CD4-positive, alpha-beta T cell treated with Interleukin-4 for 4 hours (primary cell): Measurements from ENCODE around the gene ZNF581.

ENCODE experiments used
- DNase-seq: peaks from one replicate; pipeline ENCODE4 v3.0.0-alpha.2; 2020

Gene ZNF581

DNA sequence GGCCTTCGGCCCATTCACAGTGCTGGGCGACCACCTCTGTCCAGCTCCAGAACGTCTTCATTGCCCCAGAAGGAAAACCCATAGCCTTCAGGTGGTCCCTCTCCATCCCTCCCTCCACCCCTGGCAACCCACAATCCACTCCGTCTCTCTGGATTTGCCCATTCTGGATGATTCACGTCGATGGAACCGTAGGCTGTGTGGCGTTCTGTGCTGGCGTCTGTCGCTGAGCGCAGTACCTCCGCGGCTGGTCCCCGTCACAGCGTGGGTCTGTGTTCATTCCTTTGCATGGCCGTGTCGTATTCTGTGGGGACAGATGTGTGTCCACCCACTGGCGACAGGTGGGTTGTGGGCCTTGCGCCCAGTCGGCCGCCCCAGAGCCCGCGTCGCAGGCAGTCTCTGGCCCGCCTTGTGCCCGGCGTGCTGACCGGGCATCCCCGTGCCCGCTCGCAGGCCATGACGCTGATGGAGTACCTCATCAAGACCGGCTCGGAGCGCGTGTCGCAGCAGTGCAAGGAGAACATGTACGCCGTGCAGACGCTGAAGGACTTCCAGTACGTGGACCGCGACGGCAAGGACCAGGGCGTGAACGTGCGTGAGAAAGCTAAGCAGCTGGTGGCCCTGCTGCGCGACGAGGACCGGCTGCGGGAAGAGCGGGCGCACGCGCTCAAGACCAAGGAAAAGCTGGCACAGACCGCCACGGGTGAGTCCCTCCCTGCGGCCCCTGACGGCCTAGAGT is 41.7 kb downstream of the ZNF581 start:
- no peak for DNase-seq

DNA sequence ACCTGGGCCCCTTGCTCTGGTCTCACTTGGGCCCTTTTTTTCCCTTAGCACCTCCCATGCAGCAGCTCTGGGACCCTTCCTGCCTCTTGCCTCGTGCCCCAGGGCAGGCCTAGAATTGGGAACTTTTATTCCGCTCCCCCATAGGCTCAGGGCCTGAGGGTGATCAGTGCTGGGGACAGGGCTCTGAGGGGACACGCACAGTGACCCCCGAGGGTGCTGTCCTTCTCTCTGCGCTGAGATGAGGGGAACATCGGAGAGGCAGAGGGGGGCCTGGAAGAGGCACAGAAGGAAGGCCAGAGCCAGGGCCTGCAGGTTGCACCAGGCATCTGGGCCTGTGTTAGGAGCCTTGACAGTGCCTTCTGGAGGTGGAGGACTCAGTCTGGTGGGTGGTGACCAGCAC is 42.3 kb downstream of the ZNF581 start:
- DNase-seq: no peak

DNA sequence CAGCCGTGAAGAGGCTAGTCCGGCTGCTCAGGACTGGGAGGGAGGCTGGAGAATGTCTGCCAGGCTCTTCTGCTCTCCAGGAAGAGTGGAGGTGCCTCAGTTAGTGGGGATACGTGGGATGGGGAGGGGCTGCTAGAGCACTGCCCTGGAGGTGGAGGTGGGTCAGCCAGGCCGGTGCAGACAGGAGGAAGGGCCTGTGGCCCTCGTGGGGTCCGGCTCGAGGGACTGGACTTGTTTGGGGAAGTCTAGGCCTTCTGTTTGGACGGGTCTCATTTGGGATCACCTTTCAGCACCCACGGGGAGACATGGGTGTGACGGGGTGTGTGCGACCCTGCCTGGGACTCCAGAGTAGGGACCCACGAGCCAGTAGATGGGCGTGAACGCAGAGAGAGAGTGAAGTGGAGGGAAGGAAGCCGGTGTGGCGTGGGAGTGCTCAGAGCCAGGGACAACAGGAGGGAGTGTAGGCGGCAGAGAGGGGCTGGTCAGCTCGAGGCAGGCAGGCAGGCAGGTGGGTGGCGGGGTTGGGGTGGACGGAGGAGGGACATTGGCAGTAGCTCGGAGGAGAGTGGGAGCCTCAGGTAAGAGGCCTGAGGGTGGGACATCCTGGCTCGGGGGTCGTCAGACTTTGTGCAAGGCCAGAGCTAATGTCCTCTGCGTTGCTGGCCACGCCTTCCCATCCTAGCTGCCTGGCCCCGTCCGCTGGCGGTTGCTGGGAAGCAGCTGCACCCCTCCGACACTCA is 43.0 kb downstream of the ZNF581 start:
- DNase-seq: no peak

DNA sequence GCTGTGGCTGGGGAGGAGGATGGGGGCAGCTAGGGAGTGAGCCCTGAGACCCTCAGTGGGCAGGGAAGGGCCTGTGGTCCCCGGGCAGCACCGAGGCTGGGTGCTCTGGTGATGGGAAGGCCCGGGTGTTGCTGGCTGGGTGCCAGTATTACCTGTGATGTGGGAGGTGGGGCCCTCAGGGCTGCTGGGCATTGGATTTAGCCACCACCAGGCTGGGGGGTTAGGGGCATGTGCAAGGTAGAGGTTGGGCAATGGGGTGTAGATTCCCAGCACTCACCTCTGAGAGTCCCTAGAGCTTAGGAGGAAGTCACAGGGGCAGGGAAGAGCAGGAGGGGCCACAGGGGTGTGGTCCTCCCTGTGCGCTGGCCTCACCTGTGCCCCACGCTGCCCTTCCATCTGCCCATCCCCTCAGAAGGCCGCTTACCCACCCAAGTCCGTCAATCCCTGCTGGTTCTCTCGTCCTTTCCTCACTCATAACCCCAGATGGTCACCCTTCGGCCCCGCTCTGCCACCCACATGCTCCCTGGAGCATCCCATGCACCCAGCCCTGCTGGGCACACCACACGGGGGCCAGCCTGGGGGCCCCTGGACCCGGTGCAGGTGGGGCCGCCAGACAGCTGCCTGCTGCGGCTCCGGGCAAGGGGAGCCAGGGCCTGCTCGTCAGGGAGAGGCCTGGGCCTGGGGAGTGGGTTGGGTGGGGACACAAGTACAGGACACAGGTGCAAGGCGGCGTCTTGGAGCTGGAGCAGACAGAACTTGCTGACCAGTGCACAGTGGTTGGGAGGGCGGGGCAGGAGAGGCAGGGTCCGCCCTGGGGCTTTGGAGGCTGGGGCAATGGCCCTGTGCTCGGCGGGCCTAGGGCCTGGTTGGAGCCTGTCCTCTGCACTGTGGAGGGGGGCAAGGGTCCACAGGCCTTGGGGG is 44.1 kb downstream of the ZNF581 start:
- DNase-seq: no peak

DNA sequence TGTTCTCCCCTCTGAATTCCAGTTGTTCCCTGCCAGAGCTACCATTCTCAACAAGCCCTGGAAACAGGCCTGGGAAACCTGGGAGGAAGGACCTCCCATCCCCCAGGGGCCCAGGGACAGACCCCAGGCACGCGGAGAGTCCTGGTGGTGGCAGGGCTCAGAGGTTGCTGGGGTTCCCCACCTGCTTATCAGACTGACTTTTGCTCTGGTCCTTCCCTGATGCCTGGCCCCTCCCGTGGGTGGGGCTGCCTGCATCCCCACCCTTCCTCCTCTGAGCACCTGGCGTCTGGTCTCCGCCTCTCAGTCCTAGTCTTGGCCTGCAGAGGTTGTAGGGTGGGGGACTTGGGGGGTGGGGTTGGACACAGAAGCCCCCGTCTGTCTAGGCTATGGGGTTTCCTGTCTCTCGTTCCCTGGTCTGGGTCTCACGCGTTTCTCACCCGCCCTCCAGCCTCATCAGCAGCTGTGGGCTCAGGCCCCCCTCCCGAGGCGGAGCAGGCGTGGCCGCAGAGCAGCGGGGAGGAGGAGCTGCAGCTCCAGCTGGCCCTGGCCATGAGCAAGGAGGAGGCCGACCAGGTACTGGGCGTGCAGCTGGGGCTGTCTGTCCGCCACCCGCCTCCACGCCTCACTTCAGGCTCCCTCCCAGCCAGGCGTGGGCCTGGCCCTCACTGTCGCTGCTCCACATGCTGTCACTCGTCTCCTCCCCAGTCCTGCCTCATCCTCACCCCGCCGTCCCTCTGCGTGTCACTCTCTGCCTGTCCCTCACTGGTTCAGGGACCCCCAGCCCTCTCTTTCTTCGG is 45.2 kb downstream of the ZNF581 start:
- no peak for DNase-seq

DNA sequence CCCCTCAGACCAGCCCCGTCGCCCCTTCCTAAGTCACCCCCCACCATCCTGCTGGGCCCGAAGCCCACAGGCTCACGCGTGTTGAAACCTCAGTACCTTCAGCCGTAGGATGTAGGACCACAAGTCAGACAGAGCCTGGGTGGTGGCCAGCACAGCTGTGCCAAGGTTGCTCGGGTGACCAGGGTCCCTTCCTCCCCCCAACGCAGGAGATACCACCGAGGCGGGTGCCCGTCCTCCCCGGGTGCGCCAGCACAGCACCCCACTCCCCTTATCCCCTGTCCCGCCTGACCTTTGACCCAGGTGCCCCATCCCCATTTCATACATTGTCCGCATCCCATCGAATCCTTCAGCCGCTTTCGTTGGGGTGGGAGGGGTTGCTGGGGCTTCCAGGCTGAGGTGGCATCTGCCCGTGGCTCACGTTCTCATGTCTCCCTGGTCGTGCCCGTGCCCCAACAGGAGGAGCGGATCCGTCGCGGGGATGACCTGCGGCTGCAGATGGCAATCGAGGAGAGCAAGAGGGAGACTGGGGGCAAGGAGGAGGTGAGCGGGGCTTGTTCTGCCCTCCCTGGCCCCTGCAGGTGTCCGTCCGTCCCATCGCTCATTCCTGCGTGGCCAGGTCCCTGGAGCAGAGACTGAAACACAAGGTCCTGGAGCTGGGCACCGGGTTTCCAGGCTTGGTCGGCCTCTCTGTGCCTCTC is 46.1 kb downstream of the ZNF581 start:
- DNase-seq: no peak

DNA sequence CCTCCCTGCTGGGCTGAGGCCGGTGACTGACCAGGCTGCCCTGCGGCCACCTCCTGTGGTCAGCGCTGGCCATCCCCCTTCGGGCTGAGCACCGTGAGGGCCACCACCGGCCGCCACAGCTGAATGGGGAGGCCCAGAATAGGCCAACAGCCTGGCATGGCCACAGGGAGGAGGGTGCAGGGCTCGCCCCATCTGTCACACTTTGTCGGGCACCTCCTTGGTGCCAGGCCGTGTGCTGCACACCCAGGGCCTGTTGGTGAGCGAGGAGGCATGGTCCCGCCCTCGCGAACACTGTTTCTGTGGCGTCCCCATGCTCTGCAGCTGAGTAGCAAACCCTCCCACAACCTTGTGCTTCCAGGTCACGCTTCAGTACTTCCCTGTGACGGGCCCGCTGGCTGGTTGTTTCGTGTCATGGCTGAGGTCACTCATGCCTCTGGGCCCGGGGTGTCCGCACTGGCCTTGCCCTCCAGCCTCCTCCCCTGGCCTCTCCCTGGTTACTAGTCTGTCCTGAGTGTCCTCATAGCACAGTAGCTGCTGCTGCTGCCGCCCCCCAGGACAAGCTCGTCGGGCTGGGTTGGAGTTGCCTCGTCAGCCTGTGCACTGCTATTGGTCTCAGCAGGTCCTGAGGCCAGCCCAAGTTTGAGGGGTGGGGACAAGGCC is 46.8 kb downstream of the ZNF581 start:
- DNase-seq: no peak

DNA sequence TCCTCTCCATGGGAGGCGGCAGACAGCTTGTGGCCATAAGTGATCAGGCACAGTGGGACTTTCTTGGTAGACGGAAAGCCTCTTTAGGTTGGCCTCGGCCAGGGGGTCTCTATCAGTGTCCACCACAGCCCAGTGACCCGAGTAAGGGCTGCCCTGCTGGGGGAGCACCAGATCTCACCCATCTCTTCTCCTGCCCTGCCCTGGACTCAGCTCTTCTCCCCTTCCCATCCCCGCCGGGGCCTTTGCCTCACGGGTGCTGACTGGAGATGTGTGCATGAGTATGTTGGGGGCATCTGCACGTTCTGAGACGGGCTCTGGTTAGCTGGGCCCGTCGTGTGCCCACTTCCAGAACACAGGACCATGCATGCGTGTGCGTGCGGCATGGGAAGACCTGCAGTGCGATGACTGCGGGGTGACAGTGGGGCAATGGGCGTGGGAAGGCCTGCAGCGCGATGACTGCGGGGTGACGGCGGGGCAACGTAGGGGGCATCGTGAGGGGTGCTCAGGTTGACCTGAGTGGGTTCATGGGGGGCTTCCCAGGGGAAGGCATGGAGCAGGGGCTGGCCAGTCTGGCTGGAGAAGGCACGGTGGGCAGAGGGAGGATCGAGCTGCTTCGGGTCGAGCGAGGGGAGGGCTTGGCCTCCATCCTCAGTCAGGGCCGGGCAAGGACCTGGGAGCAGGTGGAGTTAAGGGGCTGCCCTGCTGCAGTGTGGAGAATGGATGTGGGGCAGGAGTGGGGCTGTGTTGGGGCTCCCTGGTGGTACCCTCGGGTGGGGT is 47.5 kb downstream of the ZNF581 start:
- no peak for DNase-seq

DNA sequence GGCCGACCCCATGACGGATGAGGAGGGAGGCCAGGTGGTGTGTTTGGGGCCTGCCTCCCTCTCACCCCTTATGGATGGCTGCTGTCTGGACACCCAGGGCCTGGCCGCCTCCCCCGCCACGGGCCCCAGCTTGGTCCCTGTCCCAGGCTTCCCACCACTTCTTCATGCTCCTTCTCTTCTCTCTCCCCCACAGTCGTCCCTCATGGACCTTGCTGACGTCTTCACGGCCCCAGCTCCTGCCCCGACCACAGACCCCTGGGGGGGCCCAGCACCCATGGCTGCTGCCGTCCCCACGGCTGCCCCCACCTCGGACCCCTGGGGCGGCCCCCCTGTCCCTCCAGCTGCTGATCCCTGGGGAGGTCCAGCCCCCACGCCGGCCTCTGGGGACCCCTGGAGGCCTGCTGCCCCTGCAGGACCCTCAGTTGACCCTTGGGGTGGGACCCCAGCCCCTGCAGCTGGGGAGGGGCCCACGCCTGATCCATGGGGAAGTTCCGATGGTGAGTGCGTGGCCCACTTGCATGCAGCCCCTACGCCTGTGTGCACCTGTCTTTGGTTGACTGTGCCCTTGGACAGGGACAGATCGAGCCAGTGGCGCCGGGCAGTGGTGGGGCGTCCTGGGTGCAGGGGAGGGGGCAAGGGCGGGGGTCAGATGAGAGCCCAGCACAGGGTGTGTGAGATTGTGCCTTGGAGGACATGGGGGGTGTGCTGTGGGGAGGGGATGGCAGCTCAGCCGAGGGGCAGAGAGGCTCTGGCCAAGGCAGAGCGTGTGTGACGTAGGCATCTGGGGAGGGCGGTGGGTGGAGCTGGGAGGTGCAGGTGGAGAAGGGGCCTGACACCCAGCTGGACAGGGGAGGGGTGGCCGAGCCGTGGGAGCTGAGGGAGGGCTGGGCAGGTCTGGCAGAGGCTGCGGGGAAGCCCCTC is 48.4 kb downstream of the ZNF581 start:
- no peak for DNase-seq

DNA sequence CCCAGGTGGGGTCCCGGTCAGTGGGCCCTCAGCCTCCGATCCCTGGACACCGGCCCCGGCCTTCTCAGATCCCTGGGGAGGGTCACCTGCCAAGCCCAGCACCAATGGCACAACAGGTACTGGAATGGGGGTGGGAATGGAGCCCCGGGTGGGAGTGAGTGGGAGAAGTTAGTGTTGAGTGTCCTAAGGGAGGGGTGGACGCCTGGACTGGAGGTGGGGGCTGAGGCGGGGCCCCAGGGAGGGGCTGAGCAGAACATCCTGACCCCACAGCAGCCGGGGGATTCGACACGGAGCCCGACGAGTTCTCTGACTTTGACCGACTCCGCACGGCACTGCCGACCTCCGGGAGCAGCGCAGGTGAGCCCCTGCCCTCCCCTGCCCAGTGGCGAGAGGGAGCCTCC is 49.2 kb downstream of the ZNF581 start:
- DNase-seq: no peak

DNA sequence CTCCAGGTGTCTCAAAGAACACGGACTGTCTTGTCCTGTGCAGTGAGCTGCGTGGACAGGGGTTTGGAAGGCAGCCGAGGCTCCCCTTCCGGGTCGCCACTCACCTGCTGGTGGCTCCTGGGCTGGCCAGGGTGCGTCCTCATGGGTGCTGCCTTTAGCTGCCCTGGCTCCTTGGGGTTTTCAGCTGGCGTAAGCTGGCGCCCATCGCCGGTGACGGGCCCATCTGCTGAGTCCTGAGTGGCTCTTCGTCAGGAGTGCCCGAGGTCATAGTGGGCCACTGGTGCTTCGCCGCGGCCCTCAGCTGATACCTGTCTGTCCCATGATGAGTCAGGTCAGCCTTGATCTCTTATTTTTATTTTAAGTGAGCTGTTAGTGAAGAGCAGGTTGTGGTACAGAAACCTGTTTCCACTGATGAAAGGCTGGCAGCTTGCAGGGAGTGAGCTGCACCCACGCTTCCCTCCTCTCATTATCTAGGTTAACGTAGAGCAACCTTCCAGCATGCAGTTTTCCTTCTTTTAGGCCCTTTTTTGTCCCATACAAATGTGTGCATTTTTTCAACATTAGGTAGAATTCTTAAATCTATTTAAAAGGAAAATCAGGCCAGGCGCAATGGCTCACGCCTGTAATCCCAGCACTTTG is 50.0 kb downstream of the ZNF581 start:
- no peak for DNase-seq

DNA sequence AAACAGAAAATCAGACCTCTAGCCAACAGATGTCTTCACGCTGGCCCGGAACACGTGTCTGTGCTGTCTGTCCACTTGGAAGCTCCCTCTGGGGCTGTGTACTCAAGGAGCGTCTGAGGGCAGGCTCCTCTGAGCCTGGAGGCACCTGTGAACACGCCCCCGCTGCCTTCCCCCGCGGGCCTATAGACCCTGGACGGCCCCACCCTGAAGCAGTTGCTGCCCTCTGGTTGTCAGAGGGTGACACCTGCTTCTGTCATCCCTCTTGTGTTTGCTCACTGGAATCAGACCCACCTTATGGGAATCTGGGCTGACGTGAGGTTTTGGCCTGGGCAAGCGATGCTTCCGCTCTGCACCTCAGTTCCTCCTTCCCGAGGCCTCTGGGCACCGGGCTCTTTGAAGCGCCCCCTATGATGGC is 50.8 kb downstream of the ZNF581 start:
- DNase-seq: no peak

DNA sequence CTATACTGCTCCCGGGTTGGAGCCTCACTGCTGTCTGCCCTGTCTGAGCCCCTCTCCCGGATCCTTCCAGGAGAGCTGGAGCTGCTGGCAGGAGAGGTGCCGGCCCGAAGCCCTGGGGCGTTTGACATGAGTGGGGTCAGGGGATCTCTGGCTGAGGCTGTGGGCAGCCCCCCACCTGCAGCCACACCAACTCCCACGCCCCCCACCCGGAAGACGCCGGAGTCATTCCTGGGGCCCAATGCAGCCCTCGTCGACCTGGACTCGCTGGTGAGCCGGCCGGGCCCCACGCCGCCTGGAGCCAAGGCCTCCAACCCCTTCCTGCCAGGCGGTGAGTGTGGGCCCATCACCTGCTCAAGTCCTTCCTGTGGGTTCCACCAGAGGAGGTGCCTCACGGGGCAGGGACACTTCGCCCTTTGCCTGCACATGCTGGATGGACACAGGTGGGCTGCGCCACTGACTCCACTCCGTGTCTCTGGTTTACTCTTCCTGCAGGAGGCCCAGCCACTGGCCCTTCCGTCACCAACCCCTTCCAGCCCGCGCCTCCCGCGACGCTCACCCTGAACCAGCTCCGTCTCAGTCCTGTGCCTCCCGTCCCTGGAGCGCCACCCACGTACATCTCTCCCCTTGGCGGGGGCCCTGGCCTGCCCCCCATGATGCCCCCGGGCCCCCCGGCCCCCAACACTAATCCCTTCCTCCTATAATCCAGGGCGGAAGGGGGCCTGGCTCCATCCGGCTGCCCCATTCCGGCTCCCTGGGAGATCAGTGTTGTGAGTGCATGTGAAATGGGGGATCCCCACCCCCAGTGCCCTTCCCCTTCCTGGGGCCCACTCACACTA is 51.4 kb downstream of the ZNF581 start:
- no peak for DNase-seq
